PC-9 (cell line): ENCODE results near the gene MAP4K4. TPM values are rescaled to one million over a fixed set of nuclear protein-coding genes. Genes with fewer than 3 reads are reported as not detected.
A peak's percentile ranks its signal among the peaks of the same experiment; 100 is the strongest.
"Not testable (repeated sequence)": the region's sequence is repeated elsewhere in the genome, so short reads cannot be mapped to it uniquely, and the experiment has no call there.

Experiments used
- BruUV-seq: library from RNA; stranded (reverse); fragments of 400-500 nt; replicated peaks from 2 replicates; lab custom pipeline; 2021; lab: Mats Ljungman, UMichigan
- CTCF ChIA-PET: fragments of 300-600 bp; sonication (Branson Sonifier 250); formaldehyde crosslinking; loops from one replicate; lab custom pipeline; 2022; ENCODE audit warnings: antibody characterized with exemption; lab: Charles Lee
- POLR2A ChIA-PET: fragments of 300-600 bp; sonication (Branson Sonifier 250); formaldehyde crosslinking; loops from one replicate; lab custom pipeline; 2022; ENCODE audit warnings: antibody characterized with exemption; ENCODE audit not compliant: unreplicated experiment; lab: Charles Lee
- DNase-seq, 2 experiments: peaks; one replicate each; pipeline versions ENCODE4 v3.0.0 to v3.0.0-alpha.2; 2015 to 2022; ENCODE audit warnings: mixed read lengths in 1 of 2
- H2AFZ ChIP-seq: fragments of 200-600 bp; sonication (generic); 2 replicates; pipeline ENCODE4 v1.8.1; 2017; ENCODE audit warnings: antibody characterized with exemption
- H3F3A ChIP-seq: fragments of 200-600 bp; sonication (generic); 2 replicates; pipeline ENCODE4 v1.8.1; 2017; ENCODE audit warnings: antibody characterized with exemption, mild to moderate bottlenecking, low read depth; ENCODE audit not compliant: insufficient read depth
- H3K27ac ChIP-seq: fragments of 200-600 bp; sonication (generic); 2 replicates; pipeline ENCODE4 v1.6.1; 2016; ENCODE audit warnings: mixed run types
- H3K27me3 ChIP-seq: fragments of 200-600 bp; sonication (generic); 2 replicates; pipeline ENCODE4 v1.6.1; 2016; ENCODE audit warnings: low read depth, mixed run types; ENCODE audit not compliant: insufficient read depth
- H3K36me3 ChIP-seq: fragments of 200-600 bp; sonication (generic); 2 replicates; pipeline ENCODE4 v1.6.1; 2016; ENCODE audit warnings: low read depth, mixed run types
- H3K4me1 ChIP-seq: fragments of 200-600 bp; sonication (generic); replicated peaks from 2 replicates; pipeline ENCODE4 v1.6.1; 2016; ENCODE audit warnings: mixed run types; ENCODE audit not compliant: insufficient read depth
- H3K4me2 ChIP-seq: fragments of 200-600 bp; sonication (generic); 2 replicates; pipeline ENCODE4 v1.6.1; 2017; ENCODE audit warnings: mixed run types
- H3K4me3 ChIP-seq: fragments of 200-600 bp; sonication (generic); 2 replicates; pipeline ENCODE4 v1.6.1; 2016; ENCODE audit warnings: mixed run types
- H3K79me2 ChIP-seq: fragments of 200-600 bp; sonication (generic); 2 replicates; pipeline ENCODE4 v1.6.1; 2017; ENCODE audit warnings: low read depth, mixed run types
- H3K9me2 ChIP-seq: fragments of 200-600 bp; sonication (generic); 2 replicates; pipeline ENCODE4 v1.8.1; 2017; ENCODE audit warnings: mild to moderate bottlenecking; ENCODE audit not compliant: insufficient read depth
- H3K9me3 ChIP-seq: fragments of 200-600 bp; sonication (generic); 2 replicates; pipeline ENCODE4 v1.8.1; 2016; ENCODE audit warnings: low read depth; ENCODE audit not compliant: insufficient read depth
- H4K20me1 ChIP-seq: fragments of 200-600 bp; sonication (generic); 2 replicates; pipeline ENCODE4 v1.8.1; 2017; ENCODE audit not compliant: insufficient read depth
- CTCF ChIP-seq: fragments of 200-600 bp; sonication (generic); conservative IDR thresholded peaks from 2 replicates; pipeline ENCODE4 v1.6.1; 2017; ENCODE audit warnings: mixed run types, antibody characterized with exemption, mild to moderate bottlenecking, moderate library complexity
- EZH2 ChIP-seq: fragments of 200-600 bp; sonication (generic); IDR thresholded peaks from 2 replicates; pipeline ENCODE4 v1.8.0; 2017; ENCODE audit warnings: antibody characterized with exemption, low read depth
- intact Hi-C: fragments of 100-400 bp; cut with micrococcal nuclease; formaldehyde crosslinking; loops from one replicate; pipeline ENCODE4 v1.10.0; 2022; ENCODE audit not compliant: unreplicated experiment
- total RNA-seq: library from RNA; stranded (reverse); gene quantifications from 2 replicates; pipeline ENCODE4 v1.2.3, GENCODE V29; 2021

Gene MAP4K4
- total RNA-seq, 1 experiment from 2014 or later, result 129 TPM

DNA sequence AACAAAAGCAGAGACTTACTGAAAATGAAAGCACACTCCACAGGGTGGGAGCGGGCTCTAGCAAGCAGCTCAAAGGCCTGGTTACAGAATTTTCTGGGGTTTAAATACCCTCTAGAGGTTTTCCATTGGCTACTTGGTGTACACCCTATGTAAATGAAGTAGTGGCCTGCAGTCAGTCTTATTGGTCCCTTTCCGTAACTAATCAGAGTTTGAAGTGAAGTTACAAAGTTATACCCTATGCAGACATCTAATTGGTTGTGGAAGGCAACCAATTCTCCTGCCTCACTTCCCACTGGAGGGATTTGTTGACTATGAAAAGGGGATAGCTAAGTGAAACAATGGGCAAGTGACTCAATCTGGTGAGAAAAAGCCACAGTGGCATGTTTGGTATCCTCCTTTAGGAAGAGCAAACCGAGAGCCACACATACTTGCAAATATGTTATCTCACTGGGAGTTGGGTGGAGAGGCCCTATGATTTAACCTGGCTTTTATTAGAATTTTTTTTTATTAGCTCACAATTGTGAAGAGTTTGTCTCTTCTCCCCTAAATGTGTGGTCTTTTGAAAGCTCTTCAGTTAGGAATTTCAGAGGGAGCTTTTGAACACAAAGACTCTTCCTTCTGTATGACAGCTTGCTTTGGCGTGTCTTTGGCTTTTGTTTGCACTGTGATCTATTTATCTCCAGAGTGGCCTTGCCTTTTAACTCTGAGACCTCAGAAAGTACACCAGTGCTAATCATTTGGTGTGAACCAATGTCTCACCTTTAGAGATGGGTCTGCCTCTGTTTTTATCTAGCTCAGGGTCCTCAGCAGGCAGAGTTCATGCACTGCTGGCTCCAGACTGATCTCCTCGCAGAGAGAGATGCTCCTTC lies 69.6 kb downstream of the MAP4K4 start:
- peak; percentile 60 to 89 for DNase-seq
- Histone ChIP-seq H4K20me1 (peaks cover 31% of the 10 kb centered on the region), H3K4me3 (no peak overlapping the region), H3K79me2 (peaks cover 100% of the 10 kb centered on the region), H3K9me2 (no peaks in the 10 kb centered on the region), H3K9me3 (no peaks in the 10 kb centered on the region), H2AFZ (no peak overlapping the region), H3K27ac (peak overlapping the region; percentile 73), H3K4me1 (peaks cover 73% of the 10 kb centered on the region), H3F3A (peaks cover 48% of the 10 kb centered on the region; the same call in 1 of the 2 replicates), H3K4me2 (peak overlapping the region; percentile 35), H3K27me3 (no peaks in the 10 kb centered on the region), H3K36me3 (peaks cover 5% of the 10 kb centered on the region; the same call in 1 of the 2 replicates)
- CTCF ChIA-PET, result interaction anchor here (1.0 to 1.1 kb wide), 2 partner anchors 348 to 412 kb away, joined by 3 read pairs; no protein-coding TSS in a partner anchor
- intact Hi-C loops, result loop anchor here (2.0 to 5.0 kb wide), 4 partner anchors 40 to 460 kb away; partner anchors contain the start of genes MAP4K4 and RNF149
- TSS peak; percentile 40 for BruUV-seq
- POLR2A ChIA-PET, result interaction anchor here (0.5 to 1.3 kb wide), 12 partner anchors 8 to 1168 kb away, joined by 3 to 12 read pairs (median 4); partner anchors contain the start of gene MAP4K4
- TF ChIP-seq EZH2 (no peak), CTCF (no peak)

- peak overlapping the region; percentile 27; the same call in 1 of the 2 replicates for H3K27ac ChIP-seq
- no peak overlapping the region for H3K4me3 ChIP-seq
- H3K4me1 ChIP-seq, result peaks cover 57% of the 10 kb centered on the region
- TF ChIP-seq CTCF (no peak), EZH2 (no peak)
- H4K20me1 ChIP-seq, result peaks cover 33% of the 10 kb centered on the region
- H3K79me2 ChIP-seq, result peaks cover 100% of the 10 kb centered on the region
- H3K36me3 ChIP-seq, result no peaks in the 10 kb centered on the region
- no peak overlapping the region for H3K4me2 ChIP-seq
- no peak for DNase-seq
- no TSS peak for BruUV-seq
- ChIA-PET CTCF (interaction anchor here (0.6 kb wide), 1 partner anchor 62 kb away, joined by 3 read pairs; no protein-coding TSS in a partner anchor), POLR2A (interaction anchor here (0.8 kb wide), 1 partner anchor 352 kb away, joined by 10 read pairs; no protein-coding TSS in a partner anchor)
- H3K9me3 ChIP-seq, result no peaks in the 10 kb centered on the region
- peaks cover 37% of the 10 kb centered on the region; the same call in 1 of the 2 replicates for H3F3A ChIP-seq
- H2AFZ ChIP-seq, result no peak overlapping the region
- intact Hi-C loops, result loop anchor here (5.0 kb wide), 2 partner anchors 71 to 461 kb away; partner anchors contain the start of genes MAP4K4 and RNF149
- no peaks in the 10 kb centered on the region for H3K27me3 ChIP-seq
- no peaks in the 10 kb centered on the region for H3K9me2 ChIP-seq
Observed at GRCh38 chr2:101768556-101769220, 71.2 kb downstream of the MAP4K4 start.

DNA sequence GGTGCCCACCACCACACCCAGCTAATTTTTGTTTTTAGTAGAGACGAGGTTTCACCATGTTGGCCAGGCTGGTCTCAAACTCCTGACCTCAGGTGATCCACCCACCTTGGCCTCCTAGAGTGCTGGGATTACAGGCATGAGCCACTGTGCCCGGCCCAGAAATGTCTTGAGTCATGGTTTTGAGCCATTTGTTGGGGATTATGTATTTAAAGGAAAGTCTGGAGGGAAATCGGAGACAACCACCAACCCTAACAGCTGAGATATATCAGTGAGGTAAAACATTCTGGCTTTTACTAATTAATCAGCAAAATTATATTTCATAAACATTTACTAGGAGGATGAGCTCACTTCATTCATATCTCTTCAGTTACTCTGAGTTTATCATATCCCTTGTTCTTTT lies 72.2 kb downstream of the MAP4K4 start:
- peaks cover 36% of the 10 kb centered on the region for H4K20me1 ChIP-seq
- POLR2A ChIA-PET, H3K9me3 ChIP-seq, H3K27me3 ChIP-seq, H3K4me2 ChIP-seq, BruUV-seq, H3K27ac ChIP-seq, H2AFZ ChIP-seq, H3K36me3 ChIP-seq, H3K9me2 ChIP-seq, H3K4me3 ChIP-seq, DNase-seq: not testable (repeated sequence)
- intact Hi-C loops, result loop anchor here (5.0 kb wide), 2 partner anchors 72 to 462 kb away; partner anchors contain the start of genes MAP4K4 and RNF149
- peaks cover 30% of the 10 kb centered on the region; the same call in 1 of the 2 replicates for H3F3A ChIP-seq
- H3K4me1 ChIP-seq, result peaks cover 48% of the 10 kb centered on the region
- CTCF ChIA-PET, result interaction anchor here (0.7 to 0.8 kb wide), 3 partner anchors 52 to 72 kb away, joined by 3 to 4 read pairs (median 4); partner anchors contain the start of gene MAP4K4
- peaks cover 100% of the 10 kb centered on the region for H3K79me2 ChIP-seq
